AG08396 (cell line): ENCODE measurements around the gene P3H3.
"Not testable (repeated sequence)": the region's sequence is repeated elsewhere in the genome, so short reads cannot be mapped to it uniquely, and the experiment has no call there.

Experiments used
- DNase-seq: peaks from one replicate; pipeline ENCODE4 v3.0.0; 2012; ENCODE audit warnings: low spot score, mixed read lengths

The P3H3 gene

GRCh38 chr12:6867413-6868210, 39.4 kb downstream of the P3H3 start, which contains the start of gene TPI1:
TSS of gene TPI1 (plus strand) at chr12:6867531. CDS start at chr12:6867567, 36 bp downstream.
- peak; percentile 95 for DNase-seq

GRCh38 chr12:6868211-6869048, 40.2 kb downstream of the P3H3 start:
- peak; percentile 50 for DNase-seq

GRCh38 chr12:6869049-6870021, 41.1 kb downstream of the P3H3 start:
- DNase-seq: peak; percentile 75

- DNase-seq: not testable (repeated sequence)
Observed at GRCh38 chr12:6870304-6870703, 42.1 kb downstream of the P3H3 start.

- peak; percentile 37 for DNase-seq
Observed at GRCh38 chr12:6871052-6871957, 43.1 kb downstream of the P3H3 start.

- DNase-seq: peak; percentile 90
Observed at GRCh38 chr12:6872073-6873048, 44.2 kb downstream of the P3H3 start.

GRCh38 chr12:6873094-6874014, 45.1 kb downstream of the P3H3 start, which contains the start of gene SPSB2:
TSS of gene SPSB2 (minus strand) at chr12:6873303. CDS start at chr12:6872901, 402 bp downstream.
- DNase-seq: peak; percentile 96

GRCh38 chr12:6874015-6874368, 45.8 kb downstream of the P3H3 start:
- not testable (repeated sequence) for DNase-seq

- not testable (repeated sequence) for DNase-seq
Observed at GRCh38 chr12:6879824-6880223, 51.6 kb downstream of the P3H3 start.

GRCh38 chr12:6883252-6883651, 55.0 kb downstream of the P3H3 start:
- no peak for DNase-seq

GRCh38 chr12:6883683-6884082, 55.5 kb downstream of the P3H3 start:
- DNase-seq: no peak

- DNase-seq: no peak
Observed at GRCh38 chr12:6884539-6884938, 56.3 kb downstream of the P3H3 start.

GRCh38 chr12:6886206-6886999, 58.2 kb downstream of the P3H3 start:
- DNase-seq: not testable (repeated sequence)

GRCh38 chr12:6887460-6887859, 59.3 kb downstream of the P3H3 start:
- no peak for DNase-seq

GRCh38 chr12:6888360-6888759, 60.2 kb downstream of the P3H3 start:
- no peak for DNase-seq

- DNase-seq: not testable (repeated sequence)
Observed at GRCh38 chr12:6888794-6889193, 60.6 kb downstream of the P3H3 start.
